HEK293 (cell line): Measurements from ENCODE around the gene GLRX5.
A peak's percentile ranks its signal among the peaks of the same experiment; 100 is the strongest.

Experiments used
- CTCF ChIA-PET: fragments of 350-600 bp; formaldehyde crosslinking; extraction: SDS; loops from one replicate; lab custom pipeline; 2021; ENCODE audit warnings: antibody characterized with exemption; lab: Yijun Ruan, JAX
- POLR2A ChIA-PET: fragments of 300-600 bp; formaldehyde crosslinking; extraction: SDS; loops from one replicate; lab custom pipeline; 2020; ENCODE audit warnings: antibody characterized with exemption, inconsistent platforms; lab: Yijun Ruan, JAX
- H3K27ac ChIP-seq: fragments of 200-500 bp; sonication (Bioruptor generic); 2 replicates; pipeline ENCODE4 v1.5.1; 2014; ENCODE audit warnings: low read depth, low read length, control low read depth, inconsistent platforms; ENCODE audit errors: extremely low read depth
- H3K36me3 ChIP-seq, 2 experiments: fragments of 200-500 bp in 1 of 2; sonication (Bioruptor generic) in 1 of 2; 1 replicate in 1 of 2; 2 replicates in 1 of 2; pipeline ENCODE4 v1.5.1; 2014 to 2017; ENCODE audit warnings: inconsistent platforms in 2 of 2, low read length in 2 of 2; ENCODE audit not compliant: control insufficient read depth in 2 of 2, insufficient read depth in 1 of 2
- H3K4me1 ChIP-seq: fragments of 200-500 bp; sonication (Bioruptor generic); 2 replicates; pipeline ENCODE4 v1.5.1; 2014; ENCODE audit warnings: mild to moderate bottlenecking, low read length, inconsistent platforms; ENCODE audit not compliant: control insufficient read depth, insufficient read depth
- H3K4me3 ChIP-seq: 2 replicates; pipeline ENCODE4 v1.5.1; 2011; ENCODE audit warnings: low read depth, mild to moderate bottlenecking, control low read depth, low read length, moderate library complexity
- H3K9me3 ChIP-seq: fragments of 200-500 bp; sonication (Bioruptor generic); 2 replicates; pipeline ENCODE4 v1.5.1; 2014; ENCODE audit warnings: low read depth, low read length, inconsistent platforms; ENCODE audit not compliant: control insufficient read depth, insufficient read depth
- GLIS2 ChIP-seq: fragments of 450-650 bp; formaldehyde crosslinking; IDR thresholded peaks from 2 replicates; pipeline ENCODE4 v1.5.1; 2016; ENCODE audit warnings: missing biosample characterization, missing genetic modification characterization
- HOXC10 ChIP-seq: sonication (generic); formaldehyde crosslinking; IDR thresholded peaks from 2 replicates; pipeline ENCODE4 v1.8.1; 2023; ENCODE audit warnings: mild to moderate bottlenecking, missing genetic modification reagents
- KLF10 ChIP-seq: fragments of 450-650 bp; IDR thresholded peaks from 2 replicates; pipeline ENCODE4 v1.5.1; 2018; ENCODE audit warnings: missing biosample characterization, mild to moderate bottlenecking, missing genetic modification characterization
- KLF7 ChIP-seq: fragments of 450-650 bp; formaldehyde crosslinking; IDR thresholded peaks from 2 replicates; pipeline ENCODE4 v1.5.1; 2016; ENCODE audit warnings: missing biosample characterization, missing genetic modification characterization, borderline replicate concordance
- MEIS1 ChIP-seq: sonication (generic); formaldehyde crosslinking; IDR thresholded peaks from 2 replicates; pipeline ENCODE4 v1.8.1; 2022; ENCODE audit warnings: missing genetic modification reagents, mild to moderate bottlenecking, borderline replicate concordance
- OVOL3 ChIP-seq: fragments of 450-650 bp; formaldehyde crosslinking; IDR thresholded peaks from 2 replicates; pipeline ENCODE4 v1.5.1; 2016; ENCODE audit warnings: missing biosample characterization, missing genetic modification characterization
- SCRT1 ChIP-seq: fragments of 450-650 bp; formaldehyde crosslinking; IDR thresholded peaks from 2 replicates; pipeline ENCODE4 v1.5.1; 2016; ENCODE audit warnings: missing biosample characterization, missing genetic modification characterization, borderline replicate concordance
- SCRT2 ChIP-seq: fragments of 450-650 bp; formaldehyde crosslinking; IDR thresholded peaks from 2 replicates; pipeline ENCODE4 v1.5.1; 2016; ENCODE audit warnings: missing biosample characterization, missing genetic modification characterization
- SETDB1 ChIP-seq: IDR thresholded peaks from one replicate; pipeline ENCODE4 v1.6.1; 2017; ENCODE audit warnings: mild to moderate bottlenecking, low read length, moderate library complexity, mixed read lengths; ENCODE audit not compliant: insufficient read length
- ZBTB44 ChIP-seq: fragments of 450-650 bp; IDR thresholded peaks from 2 replicates; pipeline ENCODE4 v1.5.1; 2018; ENCODE audit warnings: missing biosample characterization, mild to moderate bottlenecking, missing genetic modification characterization
- ZNF391 ChIP-seq: fragments of 450-650 bp; formaldehyde crosslinking; IDR thresholded peaks from 2 replicates; pipeline ENCODE4 v1.5.1; 2016; ENCODE audit warnings: low read depth, missing biosample characterization, missing genetic modification characterization, borderline replicate concordance
- ZNF426 ChIP-seq: fragments of 450-650 bp; formaldehyde crosslinking; IDR thresholded peaks from 2 replicates; pipeline ENCODE4 v1.5.1; 2017; ENCODE audit warnings: missing biosample characterization, missing genetic modification characterization, mild to moderate bottlenecking, inconsistent platforms, moderate library complexity
- ZNF48 ChIP-seq: fragments of 450-650 bp; formaldehyde crosslinking; IDR thresholded peaks from 2 replicates; pipeline ENCODE4 v1.5.1; 2016; ENCODE audit warnings: missing biosample characterization, missing genetic modification characterization
- ZNF629 ChIP-seq: fragments of 450-650 bp; formaldehyde crosslinking; IDR thresholded peaks from 2 replicates; pipeline ENCODE4 v1.5.1; 2017; ENCODE audit warnings: missing biosample characterization, missing genetic modification characterization
- ZNF639 ChIP-seq: fragments of 450-650 bp; formaldehyde crosslinking; IDR thresholded peaks from 2 replicates; pipeline ENCODE4 v1.5.1; 2016; ENCODE audit warnings: missing biosample characterization, missing genetic modification characterization
- ZNF664 ChIP-seq: fragments of 450-650 bp; formaldehyde crosslinking; IDR thresholded peaks from 2 replicates; pipeline ENCODE4 v1.5.1; 2016; ENCODE audit warnings: missing biosample characterization, missing genetic modification characterization
- ZNF670 ChIP-seq: fragments of 450-650 bp; formaldehyde crosslinking; IDR thresholded peaks from 2 replicates; pipeline ENCODE4 v1.5.1; 2016; ENCODE audit warnings: missing biosample characterization, missing genetic modification characterization, low read depth
- ZNF704 ChIP-seq: fragments of 450-650 bp; formaldehyde crosslinking; IDR thresholded peaks from 2 replicates; pipeline ENCODE4 v1.5.1; 2016; ENCODE audit warnings: missing biosample characterization, missing genetic modification characterization
- ZNF830 ChIP-seq: fragments of 450-650 bp; IDR thresholded peaks from 2 replicates; pipeline ENCODE4 v1.5.0; 2018; ENCODE audit warnings: missing biosample characterization, missing genetic modification characterization, low read depth, mild to moderate bottlenecking, moderate library complexity
- TF ChIP-seq, protein P1 (sequence below): fragments of 450-650 bp; formaldehyde crosslinking; IDR thresholded peaks from 2 replicates; pipeline ENCODE4 v1.5.1; 2017; ENCODE audit warnings: missing biosample characterization, missing genetic modification characterization

GLRX5 gene

DNA sequence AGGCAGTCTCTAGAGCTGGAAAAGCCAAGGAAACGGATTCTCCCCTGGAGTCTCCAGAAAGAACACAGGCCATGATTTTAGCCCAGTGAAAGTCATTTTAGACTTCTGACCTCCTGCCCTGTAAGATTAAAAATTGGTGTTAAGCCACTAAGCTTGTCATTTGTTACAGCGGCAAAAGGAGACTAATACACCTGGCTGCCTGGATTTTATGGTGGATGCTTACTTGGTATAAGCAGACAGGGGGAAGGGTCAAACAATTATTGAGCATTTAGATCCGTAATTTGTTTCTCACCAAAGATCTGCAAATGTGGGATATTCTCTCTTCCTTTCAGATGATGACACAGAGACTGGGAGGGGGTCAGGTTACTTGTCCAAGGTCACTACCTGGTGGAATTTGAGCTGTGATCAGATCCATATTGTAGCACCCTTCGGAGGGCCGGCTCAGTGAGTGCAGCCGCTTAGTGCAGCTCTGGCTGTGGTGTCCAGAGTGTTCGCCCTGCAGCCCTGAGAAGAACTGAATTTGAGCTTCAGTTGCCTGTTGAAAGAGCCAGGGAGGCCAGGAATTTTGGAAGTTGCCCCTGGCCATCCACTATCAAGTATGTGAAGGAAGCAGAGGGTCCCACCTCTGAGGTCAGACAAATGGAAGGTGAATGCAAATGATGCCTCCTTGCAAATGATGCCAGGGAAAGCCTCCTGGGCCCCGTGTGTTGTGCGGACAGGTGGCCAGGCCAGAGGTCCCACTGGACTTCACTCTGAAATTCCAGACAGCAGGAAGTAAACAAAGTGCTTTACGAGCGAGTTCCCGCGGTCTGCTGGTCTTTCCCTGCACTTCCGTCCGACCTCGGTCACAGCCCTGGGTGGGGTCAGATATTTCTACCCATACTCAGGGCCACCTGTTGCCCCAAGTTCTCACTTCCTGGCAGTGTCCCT is 15.1 kb downstream of the GLRX5 start:
- Histone ChIP-seq H3K4me3 (no peak overlapping the region), H3K4me1 (peaks cover 4% of the 10 kb centered on the region; the same call in 1 of the 2 replicates), H3K36me3 (peaks cover 0 to 3% of the 10 kb centered on the region in 2 experiments; a peak in 1 of 3 replicates), H3K9me3 (no peaks in the 10 kb centered on the region), H3K27ac (no peak overlapping the region)
- ChIA-PET POLR2A (interaction anchor here (0.8 kb wide), 1 partner anchor 22 kb away, joined by 3 read pairs; no protein-coding TSS in a partner anchor), CTCF (no interaction called here)
- peak; percentile 57 for TF ChIP-seq SCRT2
- TF ChIP-seq, protein P1, sequence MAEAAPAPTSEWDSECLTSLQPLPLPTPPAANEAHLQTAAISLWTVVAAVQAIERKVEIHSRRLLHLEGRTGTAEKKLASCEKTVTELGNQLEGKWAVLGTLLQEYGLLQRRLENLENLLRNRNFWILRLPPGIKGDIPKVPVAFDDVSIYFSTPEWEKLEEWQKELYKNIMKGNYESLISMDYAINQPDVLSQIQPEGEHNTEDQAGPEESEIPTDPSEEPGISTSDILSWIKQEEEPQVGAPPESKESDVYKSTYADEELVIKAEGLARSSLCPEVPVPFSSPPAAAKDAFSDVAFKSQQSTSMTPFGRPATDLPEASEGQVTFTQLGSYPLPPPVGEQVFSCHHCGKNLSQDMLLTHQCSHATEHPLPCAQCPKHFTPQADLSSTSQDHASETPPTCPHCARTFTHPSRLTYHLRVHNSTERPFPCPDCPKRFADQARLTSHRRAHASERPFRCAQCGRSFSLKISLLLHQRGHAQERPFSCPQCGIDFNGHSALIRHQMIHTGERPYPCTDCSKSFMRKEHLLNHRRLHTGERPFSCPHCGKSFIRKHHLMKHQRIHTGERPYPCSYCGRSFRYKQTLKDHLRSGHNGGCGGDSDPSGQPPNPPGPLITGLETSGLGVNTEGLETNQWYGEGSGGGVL (tag by site-specific recombination), result no peak
- 0 out of 2 replicates have a peak, but pooled peaks have one; percentile 41 for TF ChIP-seq SCRT1 (tag by site-specific recombination)

DNA sequence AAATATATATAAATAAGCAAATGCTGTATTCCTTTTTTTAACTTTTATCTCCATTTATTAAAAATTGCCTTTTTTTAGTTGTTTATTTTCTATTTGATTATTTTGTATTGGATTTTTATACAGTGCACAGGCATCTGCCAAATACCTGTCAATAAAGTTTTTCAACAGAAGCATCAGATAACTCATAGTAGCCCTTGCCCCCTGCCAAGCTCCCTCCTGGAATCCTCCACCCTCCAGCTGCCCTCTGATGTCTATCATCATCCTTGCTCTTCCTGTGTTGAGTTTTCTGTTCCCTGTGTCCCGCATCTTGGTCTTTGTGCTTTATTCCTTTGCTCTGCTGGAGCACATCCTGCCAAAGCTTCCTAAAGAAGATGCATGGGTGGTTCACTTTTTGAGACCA is 16.6 kb downstream of the GLRX5 start:
- CTCF ChIA-PET, result no interaction called here
- Histone ChIP-seq H3K36me3 (no peaks in the 10 kb centered on the region), H3K4me3 (no peak overlapping the region), H3K9me3 (no peaks in the 10 kb centered on the region), H3K4me1 (no peaks in the 10 kb centered on the region), H3K27ac (no peak overlapping the region)
- POLR2A ChIA-PET, result no interaction called here
- TF ChIP-seq SETDB1 (peak; percentile 50), ZNF48 (tag by site-specific recombination) (no peak), ZNF664 (tag by site-specific recombination) (no peak), ZNF704 (no peak), GLIS2 (no peak), HOXC10 (no peak)

- no peak for TF ChIP-seq ZNF426
- TF ChIP-seq MEIS1 (CRISPR knock-in tag), result no peak
- no peak for TF ChIP-seq ZNF639
- no peak for TF ChIP-seq OVOL3
- TF ChIP-seq KLF7 (tag by site-specific recombination), result no peak
- no peak for TF ChIP-seq ZNF670 (tag by site-specific recombination)
- TF ChIP-seq ZBTB44, result no peak
- TF ChIP-seq SCRT1 (tag by site-specific recombination), result no peak
- no peak for TF ChIP-seq ZNF830 (tag by site-specific recombination)
- no peak for TF ChIP-seq ZNF629 (tag by site-specific recombination)
- no peak for TF ChIP-seq KLF10 (tag by site-specific recombination)
- no peak for TF ChIP-seq ZNF391 (tag by site-specific recombination)
- Histone ChIP-seq H3K4me3 (no peak overlapping the region), H3K27ac (no peak overlapping the region), H3K9me3 (no peaks in the 10 kb centered on the region), H3K36me3 (no peaks in the 10 kb centered on the region), H3K4me1 (no peaks in the 10 kb centered on the region)
- ChIA-PET POLR2A (no interaction called here), CTCF (interaction anchor here (0.6 kb wide), 1 partner anchor 123 kb away, joined by 3 read pairs; no protein-coding TSS in a partner anchor)
Measured at GRCh38 chr14:95553141-95553540, 18.3 kb downstream of the GLRX5 start.
